NCI-H1694 (cell line): ENCODE measurements around the gene AK9.

ENCODE experiments used
- DNase-seq: peaks from one replicate; lab custom pipeline; 2025; lab: John Stamatoyannopoulos, UW

AK9 gene

GRCh38 chr6:109456710-109457561 is 234.1 kb downstream of the AK9 start:
- DNase-seq: no peak

GRCh38 chr6:109456111-109456583 is 234.9 kb downstream of the AK9 start:
- DNase-seq: no peak

- peak; percentile 7 for DNase-seq
Observed at GRCh38 chr6:109455437-109456110, 235.4 kb downstream of the AK9 start, which contains the start of gene MICAL1. Gene MICAL1, minus strand, starts transcription at chr6:109455772. Its CDS starts 1,576 bp downstream, at chr6:109454196.

GRCh38 chr6:109454496-109455436 is 236.2 kb downstream of the AK9 start:
- no peak for DNase-seq

GRCh38 chr6:109453594-109454495 is 237.2 kb downstream of the AK9 start:
- DNase-seq: peak; percentile 77

- DNase-seq: no peak
Observed at GRCh38 chr6:109453156-109453555, 237.8 kb downstream of the AK9 start.

GRCh38 chr6:109452181-109452580 is 238.8 kb downstream of the AK9 start:
- DNase-seq: no peak

GRCh38 chr6:109451376-109451775 is 239.6 kb downstream of the AK9 start:
- no peak for DNase-seq

GRCh38 chr6:109450801-109451200 is 240.2 kb downstream of the AK9 start:
- no peak for DNase-seq

GRCh38 chr6:109449795-109450673 is 241.0 kb downstream of the AK9 start:
- DNase-seq: no peak

- no peak for DNase-seq
Observed at GRCh38 chr6:109449064-109449794, 241.8 kb downstream of the AK9 start.

- no peak for DNase-seq
Observed at GRCh38 chr6:109448615-109449014, 242.4 kb downstream of the AK9 start.

- no peak for DNase-seq
Observed at GRCh38 chr6:109447878-109448555, 243.0 kb downstream of the AK9 start.

- DNase-seq: no peak
Observed at GRCh38 chr6:109447087-109447486, 243.9 kb downstream of the AK9 start.

GRCh38 chr6:109446541-109446940 is 244.5 kb downstream of the AK9 start:
- DNase-seq: no peak

- no peak for DNase-seq
Observed at GRCh38 chr6:109446072-109446471, 244.9 kb downstream of the AK9 start.

- no peak for DNase-seq
Observed at GRCh38 chr6:109445382-109445781, 245.6 kb downstream of the AK9 start.

- DNase-seq: no peak
Observed at GRCh38 chr6:109443425-109443950, 247.5 kb downstream of the AK9 start.
